NCI-H345 treated with DMSO at 0.1 percent for 48 hours (cell line): ENCODE results near the gene VTI1A.

Experiments
- DNase-seq: peaks from one replicate; lab custom pipeline; 2025; ENCODE audit not compliant: unreplicated experiment; lab: John Stamatoyannopoulos, UW

VTI1A gene

DNA sequence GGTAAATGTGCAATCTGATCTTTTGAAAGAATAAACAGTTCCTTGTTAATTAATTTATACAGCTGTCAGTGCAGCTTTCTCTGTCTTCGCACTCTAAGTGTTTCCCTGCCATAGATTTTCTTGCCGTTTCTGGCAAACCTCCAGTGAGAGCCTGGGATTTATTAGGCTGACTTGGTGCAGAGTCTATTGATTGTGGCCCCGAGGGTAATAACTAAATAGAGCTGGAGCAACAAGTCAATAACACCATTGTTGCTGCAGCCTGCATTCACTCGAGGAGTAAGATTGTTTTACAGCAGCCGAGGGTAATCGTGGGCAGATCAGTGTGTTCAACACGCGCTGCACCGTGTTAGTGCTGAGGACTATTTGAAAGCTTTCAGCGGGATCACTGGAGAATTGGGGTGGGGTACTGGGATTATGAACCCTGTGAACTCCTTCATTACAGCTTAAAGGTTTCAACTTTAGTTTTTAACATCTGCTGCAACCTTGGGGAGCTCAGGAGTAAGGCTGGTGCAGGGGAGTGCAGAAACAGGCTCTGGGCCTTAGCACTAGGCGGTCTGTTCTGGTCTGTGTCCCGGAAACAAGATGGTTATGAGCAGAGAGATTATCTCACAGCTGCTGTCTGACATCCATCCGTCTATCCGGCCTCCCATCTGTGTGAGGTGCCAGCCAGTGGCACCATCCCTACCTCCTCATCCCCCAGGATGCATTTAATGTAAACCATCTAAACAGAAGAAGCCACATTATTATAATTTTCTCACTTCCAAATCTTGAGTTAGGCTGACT is 329.1 kb downstream of the VTI1A start:
- DNase-seq: peak; percentile 58

DNA sequence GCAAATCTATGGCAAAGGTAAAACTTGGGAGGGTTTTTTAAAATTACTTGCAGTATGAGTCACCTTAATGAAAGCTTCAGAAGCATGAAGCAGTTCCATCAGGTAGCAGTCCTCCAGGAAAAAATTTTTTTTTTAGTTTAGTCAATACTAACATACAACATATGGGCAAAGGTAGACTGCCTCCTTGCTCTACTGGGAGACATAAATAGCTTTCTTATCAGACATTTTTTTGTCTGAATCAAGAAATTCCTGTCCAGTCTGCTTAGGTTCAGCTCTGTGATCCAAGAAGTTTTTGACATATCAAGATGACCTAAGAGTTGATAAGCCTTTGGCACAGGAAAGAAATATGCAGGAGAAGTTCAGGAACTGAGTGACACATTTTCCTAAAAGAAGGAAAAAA is 331.6 kb downstream of the VTI1A start:
- no peak for DNase-seq

DNA sequence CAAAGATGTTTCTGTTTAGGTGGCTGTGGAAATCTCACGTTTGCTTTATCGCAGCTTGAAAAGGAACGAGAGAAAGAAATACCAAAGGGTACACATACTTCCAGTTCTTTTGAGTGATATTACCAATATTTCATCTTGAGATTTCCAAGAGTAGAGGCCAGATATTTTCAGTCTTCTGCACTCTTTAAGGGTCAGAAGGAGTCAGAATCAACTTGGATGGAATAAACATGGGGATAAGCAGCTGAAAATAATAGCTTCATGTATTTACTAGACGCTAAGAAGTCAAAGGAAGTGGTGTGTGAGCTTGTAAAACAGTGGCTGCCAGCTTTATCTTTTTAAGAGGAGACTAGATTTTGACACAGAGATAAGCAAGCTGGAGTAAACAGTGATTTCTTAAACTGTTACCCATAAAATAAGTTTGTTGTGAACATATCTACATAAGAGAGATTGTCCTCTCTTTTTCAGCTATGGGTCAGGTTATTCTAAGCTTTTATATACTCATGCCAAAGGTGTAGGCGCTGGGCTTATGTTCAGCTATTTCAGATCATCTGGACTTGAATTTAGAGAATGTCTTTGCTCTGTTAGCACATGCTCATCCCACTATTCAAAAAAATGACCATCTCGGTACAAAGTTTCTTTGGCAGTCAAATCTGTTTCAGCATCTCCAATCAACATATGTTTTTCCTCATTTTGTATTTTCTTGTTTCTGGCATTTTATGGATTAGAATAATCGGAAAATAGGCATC is 332.2 kb downstream of the VTI1A start:
- DNase-seq: no peak

DNA sequence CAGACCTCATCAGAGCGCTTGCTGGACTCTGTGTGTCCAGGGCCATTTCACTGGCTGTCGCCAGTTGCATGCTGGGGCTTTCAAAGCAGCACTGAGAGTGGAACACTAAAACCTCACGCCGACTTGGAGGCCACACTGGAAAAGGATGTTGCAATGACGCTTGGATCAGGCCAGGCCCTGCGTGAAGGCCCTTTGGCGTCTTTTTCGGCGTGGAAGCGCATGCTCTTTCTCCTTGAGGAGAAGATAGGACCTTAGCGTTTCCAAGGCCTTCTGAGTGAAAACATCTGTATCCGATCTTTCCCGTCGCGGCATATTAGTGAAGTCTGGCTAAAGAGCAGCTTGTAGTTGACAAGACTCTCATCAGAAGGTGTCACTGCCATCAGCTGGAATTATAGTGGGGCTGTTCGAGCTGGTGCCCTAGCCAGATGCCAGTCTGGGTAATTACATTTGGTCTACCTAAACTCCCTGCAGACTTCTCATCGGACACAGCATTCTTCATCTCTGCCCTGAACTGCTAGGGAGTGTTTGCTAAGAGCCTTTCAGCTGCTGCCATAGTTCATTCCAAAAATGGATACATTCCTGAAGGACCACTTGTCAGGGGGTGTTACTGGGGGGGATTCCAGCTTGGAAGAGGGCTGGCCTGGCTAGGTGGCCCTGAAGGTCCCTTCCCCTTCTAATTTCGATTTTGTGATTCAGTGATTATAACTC is 335.3 kb downstream of the VTI1A start:
- DNase-seq: no peak

DNA sequence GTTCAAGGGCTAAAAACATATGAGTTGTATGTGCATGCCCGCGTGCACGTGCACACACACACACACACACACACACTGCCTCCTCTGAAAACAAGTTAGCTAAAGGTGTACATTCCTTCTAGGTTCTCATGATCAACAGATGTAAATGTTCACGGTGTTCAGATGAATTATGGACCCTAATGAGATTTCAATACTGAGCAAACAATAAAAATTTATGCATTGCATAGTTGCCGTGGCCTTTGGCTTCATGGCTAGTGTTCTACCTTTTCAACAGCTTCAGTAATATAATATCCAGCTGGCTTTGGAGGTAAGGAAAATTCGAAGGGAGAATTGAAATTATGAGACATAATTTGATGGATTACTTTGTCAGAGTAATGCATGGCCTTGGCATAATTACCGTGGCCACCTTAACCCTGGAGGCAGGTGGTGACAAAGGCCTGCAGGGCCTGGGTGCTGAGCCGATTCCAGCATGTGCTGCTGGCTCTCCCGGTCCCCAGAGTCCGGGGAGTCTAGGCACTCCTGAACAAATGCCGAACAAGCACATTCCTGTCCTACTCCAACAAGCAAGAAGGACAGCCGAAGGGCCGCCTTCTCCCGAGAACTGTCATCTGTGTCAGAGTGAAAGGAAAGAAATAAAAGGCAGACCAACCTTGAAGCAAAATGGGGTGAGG is 336.5 kb downstream of the VTI1A start:
- DNase-seq: no peak

DNA sequence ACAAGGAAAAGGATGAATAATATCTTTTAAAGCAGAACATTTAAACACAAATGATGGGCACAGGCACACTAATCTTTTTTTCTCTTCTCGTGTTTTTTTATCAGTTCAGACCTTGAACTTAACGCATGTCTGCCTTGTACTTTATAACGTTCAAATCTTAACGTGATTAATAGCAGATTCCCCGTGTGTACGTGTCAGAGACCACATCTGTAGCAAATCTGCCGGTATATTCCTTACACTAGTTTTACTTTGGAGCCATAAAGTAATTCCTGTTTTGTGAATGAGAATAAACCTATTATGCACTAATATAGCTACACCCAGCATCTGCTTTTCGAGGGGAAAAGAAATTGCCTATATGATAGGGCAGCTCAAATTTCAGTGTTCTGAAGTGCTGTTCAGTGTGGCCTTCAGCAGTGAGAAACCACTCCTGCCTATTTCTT is 337.0 kb downstream of the VTI1A start:
- no peak for DNase-seq

DNA sequence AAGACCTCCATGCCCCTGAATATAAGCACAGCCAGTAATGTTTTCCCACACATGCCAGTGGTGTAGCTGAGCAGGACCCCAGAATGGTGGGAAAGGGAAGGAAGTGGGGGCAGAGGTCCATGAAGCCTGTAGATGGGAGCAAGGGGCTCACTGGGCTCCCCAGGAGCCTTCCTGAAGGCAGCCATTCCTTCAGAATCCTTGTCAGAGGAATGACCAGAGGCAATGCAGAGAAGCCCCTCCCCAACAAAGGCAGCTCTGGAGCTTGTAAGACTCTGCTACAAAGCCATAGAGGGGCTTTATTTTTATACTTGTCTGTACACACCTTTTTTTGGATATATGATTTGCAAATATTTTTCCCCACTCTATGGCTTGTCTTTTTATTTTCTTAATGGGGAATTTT is 338.1 kb downstream of the VTI1A start:
- DNase-seq: no peak

DNA sequence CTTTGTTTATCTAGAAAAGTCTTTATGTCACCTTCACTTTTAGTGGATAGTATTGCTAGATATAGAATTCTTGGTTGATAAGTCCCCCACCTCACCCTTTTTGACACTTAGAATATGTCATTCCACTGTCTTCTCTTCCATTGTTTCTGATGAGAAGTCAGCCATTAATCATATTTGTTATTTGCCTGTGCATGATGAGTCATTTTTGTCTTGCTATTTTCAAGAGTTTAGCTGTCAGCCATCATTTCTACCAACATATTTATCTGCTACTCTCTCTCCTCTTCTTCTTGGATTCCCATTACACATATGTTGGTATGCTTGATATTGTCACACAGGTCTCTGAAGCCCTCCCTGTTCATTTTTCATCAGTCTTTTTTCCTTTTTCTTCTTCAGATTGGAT is 342.2 kb downstream of the VTI1A start:
- no peak for DNase-seq

DNA sequence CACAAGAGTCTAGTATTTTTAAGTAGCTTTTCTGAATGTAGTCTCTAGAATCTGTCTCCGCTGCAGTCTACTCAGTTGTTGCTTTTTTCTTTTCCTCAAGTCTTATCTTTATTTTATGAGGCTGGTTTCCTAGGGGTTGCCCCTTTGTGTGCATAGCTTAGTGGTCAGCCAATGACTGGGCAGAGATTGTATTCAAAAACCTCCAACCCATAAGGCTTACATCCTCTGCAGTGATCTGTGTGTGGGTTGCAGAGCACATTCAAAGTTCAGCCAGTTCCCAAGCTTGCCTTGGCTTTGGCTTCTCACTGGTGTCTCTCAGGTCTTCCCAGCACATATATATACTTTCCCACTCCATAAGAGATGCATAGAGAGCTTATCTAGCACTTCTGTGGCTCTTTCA is 343.0 kb downstream of the VTI1A start:
- DNase-seq: no peak

DNA sequence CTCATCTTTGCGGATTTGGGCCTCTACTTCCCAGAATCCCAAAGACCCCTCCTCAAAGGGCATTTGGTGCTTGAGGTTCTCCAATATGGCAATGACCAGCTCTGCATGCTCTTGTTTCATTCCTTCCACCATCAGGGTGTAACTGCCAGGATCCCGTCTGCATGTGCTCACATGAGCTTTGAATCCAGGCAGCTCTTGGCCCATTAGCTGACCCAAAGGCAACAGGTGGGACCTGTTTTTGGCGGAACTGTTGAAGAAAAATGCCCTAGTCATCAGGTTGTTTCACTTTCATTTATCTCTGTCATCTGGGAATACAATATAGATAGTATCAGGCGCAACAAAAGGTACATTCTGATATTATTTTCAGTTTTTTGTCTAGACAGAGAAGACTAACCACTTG is 343.9 kb downstream of the VTI1A start:
- DNase-seq: no peak

DNA sequence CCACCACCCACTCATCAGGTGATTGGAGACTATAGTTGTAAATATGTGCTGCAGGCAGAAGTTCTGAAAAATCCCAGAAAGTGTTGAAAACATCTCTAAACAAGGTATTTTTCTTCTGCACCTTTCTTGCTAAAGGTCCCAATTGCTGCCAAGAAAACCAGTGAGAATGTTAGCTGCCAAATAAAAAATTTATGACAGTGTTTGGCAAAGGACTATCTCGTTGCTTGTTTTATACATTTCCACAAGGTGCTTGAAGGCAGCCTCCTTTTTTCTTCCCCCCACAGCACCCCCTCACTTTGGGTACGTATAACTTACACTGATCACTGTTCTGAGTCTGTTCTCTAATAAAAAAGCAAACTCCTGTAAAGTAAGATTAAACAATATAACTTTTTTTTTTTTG is 344.4 kb downstream of the VTI1A start:
- DNase-seq: no peak

DNA sequence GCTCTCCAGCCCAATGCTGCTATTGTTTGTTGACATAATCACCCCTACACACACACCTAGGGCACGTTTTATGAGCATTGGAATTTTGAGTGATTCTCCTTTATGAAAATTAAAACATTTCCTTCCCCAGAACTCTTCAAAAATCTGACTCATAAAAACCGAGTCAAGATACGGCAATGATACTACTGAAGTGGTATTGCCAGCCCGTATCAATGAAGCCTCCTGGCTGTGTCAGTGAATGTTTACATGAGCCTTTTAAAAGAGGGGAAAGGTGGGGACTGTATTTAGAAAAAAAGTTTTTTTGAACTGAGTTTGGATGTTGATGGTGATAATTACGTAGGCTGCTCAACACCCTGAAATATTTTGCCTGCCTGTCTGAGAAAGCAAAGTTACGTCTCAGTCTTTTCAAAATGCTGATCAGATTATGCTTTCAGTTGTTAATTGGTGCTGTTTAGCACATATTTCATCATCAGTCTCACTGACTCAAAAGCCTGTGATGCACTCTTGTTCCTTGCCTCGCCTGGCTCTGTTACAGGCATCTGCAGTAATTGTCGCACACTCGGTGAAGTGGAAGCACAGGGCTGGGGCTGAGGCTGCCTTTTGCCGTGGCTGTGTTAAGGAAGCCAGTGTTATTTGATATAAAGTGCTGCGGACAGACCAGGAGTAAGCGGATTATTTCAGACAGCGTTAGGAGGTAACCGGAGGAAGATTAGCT is 345.6 kb downstream of the VTI1A start:
- DNase-seq: no peak

DNA sequence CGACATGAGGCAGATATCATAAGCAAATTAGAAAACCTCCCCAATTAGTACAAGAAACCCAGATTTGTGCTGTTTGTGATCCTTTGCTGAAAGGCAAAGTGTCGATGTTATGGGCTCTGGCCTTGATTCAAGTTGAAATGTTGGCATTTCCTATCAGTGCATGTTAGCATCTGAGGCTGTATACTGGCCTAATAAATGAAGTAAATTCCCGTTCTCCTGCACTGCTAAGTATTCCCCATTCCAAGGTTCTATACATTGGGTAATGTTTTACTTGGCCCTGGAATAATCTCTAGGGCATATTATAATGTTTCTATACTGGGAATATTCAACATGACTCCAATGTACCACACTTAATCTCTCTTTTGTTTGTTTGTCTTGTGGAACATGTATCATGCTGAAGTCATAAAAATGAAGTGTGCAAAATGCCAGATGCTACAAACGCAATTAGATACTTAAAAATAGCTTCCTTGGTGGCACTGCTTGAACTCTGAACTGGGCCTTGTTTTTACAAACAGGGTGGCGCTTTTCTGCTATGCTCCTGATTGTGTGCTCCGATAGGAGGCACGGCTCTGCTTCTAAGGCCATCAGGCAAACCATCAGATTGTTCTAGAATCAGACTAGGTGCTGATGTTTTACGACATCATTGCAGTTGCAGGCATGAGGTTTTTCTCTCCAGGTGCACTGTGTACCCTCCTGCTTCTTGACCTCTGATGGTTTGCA is 346.3 kb downstream of the VTI1A start:
- DNase-seq: no peak

DNA sequence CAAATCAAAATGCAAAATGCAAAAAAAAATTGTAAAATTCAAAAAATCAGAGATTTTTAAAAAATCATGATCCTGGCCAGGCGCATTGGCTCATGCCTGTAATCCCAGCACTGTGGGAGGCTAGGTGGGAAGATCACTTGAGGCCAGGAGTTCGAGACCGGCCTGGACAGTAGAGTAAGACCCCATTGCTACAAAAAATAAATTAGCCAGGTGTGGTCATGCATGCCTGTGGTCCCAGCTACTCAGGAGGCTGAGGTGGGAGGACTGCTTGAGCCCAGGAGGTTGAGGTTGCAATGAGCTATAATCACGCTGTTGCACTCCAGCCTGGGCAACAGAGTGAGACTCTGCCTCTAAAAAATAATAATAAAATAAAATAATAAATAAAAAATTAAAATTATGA is 347.2 kb downstream of the VTI1A start:
- DNase-seq: no peak

DNA sequence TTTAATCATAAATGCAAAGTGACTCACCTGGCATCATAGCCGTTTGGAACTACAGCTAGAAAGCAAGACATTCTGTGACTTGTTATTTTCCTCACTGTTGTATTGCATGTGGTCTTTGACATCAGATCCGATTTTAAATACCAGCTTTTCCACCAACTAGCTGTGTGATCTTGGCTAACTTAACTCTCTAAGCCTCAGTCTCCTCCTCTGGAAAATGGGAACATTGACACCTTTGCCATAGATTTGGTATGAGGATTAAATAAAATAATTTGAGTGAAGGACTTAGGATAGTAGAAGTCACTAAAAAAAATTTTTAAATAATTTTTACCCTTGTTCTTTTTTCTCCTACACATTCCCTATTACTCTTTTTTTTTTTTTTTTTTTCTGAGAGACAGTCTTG is 348.1 kb downstream of the VTI1A start:
- DNase-seq: no peak

DNA sequence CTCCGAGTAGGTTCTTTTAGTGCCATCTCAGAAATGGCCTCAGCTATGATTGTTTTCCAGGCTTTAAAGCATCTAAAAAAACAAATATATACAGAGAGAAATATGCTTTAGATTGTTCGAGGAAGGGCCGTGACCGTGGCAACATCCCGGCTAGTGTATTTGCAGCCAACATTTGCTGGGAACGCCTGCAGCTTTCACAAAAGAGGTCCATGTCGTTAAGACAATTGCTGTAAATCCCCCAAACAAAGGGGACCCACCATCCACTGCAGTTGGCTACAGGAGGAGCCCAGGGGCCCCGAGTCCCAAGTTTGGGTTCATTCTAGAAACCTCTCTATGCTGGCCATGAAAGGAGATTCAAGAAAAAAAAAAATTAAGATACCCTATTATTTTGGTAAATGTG is 350.2 kb downstream of the VTI1A start:
- DNase-seq: no peak

DNA sequence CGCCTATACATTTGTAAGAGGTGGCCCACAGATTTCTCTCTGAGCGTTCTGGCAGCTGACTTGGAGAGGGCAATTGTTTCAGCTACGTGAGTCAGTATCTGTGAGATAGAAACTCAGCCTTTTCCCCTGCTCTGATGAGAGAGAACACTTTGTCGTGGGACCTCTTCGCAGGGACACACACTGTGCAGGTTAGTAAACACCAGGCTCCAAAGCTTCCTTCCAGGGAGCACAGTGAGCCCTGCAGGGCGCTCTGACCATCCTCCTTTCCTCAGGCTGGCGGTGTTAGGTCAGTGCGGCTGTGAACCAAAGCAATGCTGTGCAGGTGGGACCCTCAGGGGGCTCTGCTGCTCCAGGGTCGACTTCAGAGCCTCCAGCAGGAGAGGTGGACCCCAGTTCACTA is 350.8 kb downstream of the VTI1A start:
- no peak for DNase-seq

DNA sequence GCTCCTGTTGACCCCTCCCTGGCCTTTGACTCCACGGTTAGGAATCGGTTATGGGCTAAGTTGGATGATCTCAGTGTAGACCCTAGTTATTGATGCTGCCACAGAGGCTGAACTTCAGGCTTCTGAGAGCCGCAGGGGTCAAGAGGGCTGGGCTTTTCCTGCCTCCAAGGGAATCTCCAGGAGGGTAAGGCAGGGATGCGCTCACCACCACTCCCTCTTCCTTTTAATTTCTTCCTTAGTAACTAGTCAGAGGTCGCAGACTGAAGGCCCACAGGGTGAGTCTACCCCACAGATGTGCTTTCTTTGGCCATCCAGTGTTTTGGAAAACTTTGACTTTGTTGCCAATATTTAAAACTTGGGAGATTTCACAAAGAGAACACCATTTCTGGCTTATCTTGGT is 352.0 kb downstream of the VTI1A start:
- no peak for DNase-seq

DNA sequence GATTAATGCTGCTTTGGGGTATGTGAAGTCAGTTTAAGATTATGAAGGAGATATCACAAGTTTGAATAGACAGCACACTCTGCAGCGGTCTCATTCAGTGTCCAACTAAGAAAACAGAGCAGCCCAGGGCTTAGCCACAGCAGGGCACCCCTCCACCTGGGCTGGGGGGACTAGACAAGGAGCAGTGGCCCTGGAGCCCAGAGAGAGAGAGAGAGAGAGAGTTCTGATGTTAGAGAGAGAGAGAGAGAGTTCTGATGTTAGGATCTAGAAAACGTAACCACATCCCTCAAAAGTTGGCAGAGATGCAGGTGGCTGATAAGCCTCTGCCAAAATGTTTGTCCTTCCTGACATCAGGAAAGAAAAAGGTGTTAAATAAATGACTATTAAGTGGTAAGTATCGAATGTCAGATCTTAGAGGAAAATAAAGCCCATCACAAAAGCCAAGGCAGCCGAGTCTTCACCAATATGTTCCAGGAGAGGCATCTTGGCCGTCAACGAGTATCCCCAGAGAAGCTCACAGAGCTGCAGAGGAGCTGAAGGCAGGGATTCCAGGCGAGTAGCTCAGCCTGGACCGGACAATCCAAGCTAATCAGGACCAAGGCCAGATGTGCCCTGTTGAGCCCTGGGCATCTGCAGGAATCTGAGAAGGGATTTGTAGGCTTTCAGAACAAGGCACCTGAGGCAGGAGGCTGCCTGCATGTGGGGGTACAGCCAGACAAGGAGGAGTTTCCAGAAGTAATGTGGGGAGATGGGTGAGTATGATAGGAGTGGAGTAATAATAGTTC is 352.9 kb downstream of the VTI1A start:
- no peak for DNase-seq
